Suprapubic skin (tissue), 4 donors: Measurements from ENCODE around the gene DUSP1. TPM values are rescaled to one million over a fixed set of nuclear protein-coding genes. Genes with fewer than 3 reads are reported as not detected.

Source experiments
- DNase-seq, 2 donors: peaks; one replicate each; pipeline ENCODE4 v3.0.0-alpha.2; 2019; ENCODE audit warnings: low spot score in 2 of 2
- H3K27ac ChIP-seq: fragments of 200-600 bp; sonication (generic); one replicate; pipeline ENCODE4 v1.5.1; 2019
- H3K27me3 ChIP-seq: fragments of 200-600 bp; sonication (generic); one replicate; pipeline ENCODE4 v1.5.1; 2019
- H3K36me3 ChIP-seq: fragments of 200-600 bp; sonication (generic); one replicate; pipeline ENCODE4 v1.5.1; 2019
- H3K4me1 ChIP-seq: fragments of 200-600 bp; sonication (generic); one replicate; pipeline ENCODE4 v1.5.1; 2019
- H3K4me3 ChIP-seq: fragments of 200-600 bp; sonication (generic); one replicate; pipeline ENCODE4 v1.5.1; 2019; ENCODE audit warnings: mild to moderate bottlenecking
- H3K9me3 ChIP-seq: fragments of 200-600 bp; sonication (generic); one replicate; pipeline ENCODE4 v1.5.1; 2019
- CTCF ChIP-seq, 2 donors: fragments of 200-600 bp in 1 of 2; fragments of 450-650 bp in 1 of 2; sonication (generic) in 1 of 2; IDR thresholded peaks; one replicate each; pipeline ENCODE4 v1.5.1; 2016 to 2019; ENCODE audit warnings: antibody characterized with exemption in 2 of 2, mild to moderate bottlenecking in 1 of 2, moderate library complexity in 1 of 2
- EP300 ChIP-seq: sonication (generic); formaldehyde crosslinking; IDR thresholded peaks from one replicate; pipeline ENCODE4 v1.6.1; 2017; ENCODE audit warnings: antibody characterized with exemption
- POLR2A ChIP-seq, 2 donors: fragments of 450-650 bp; IDR thresholded peaks; one replicate each; pipeline ENCODE4 v1.6.1; 2017; ENCODE audit warnings: antibody characterized with exemption in 2 of 2, mild to moderate bottlenecking in 2 of 2, moderate library complexity in 2 of 2
- POLR2AphosphoS5 ChIP-seq, 3 donors: sonication (generic); formaldehyde crosslinking; IDR thresholded peaks; one replicate each; pipeline ENCODE4 v1.6.1; 2017; ENCODE audit warnings: antibody characterized with exemption in 3 of 3
- WGBS: methylation state at CpG from one replicate; pipeline ENCODE4 v1.1.5; 2018; 5-methylcytosine and 5-hydroxymethylcytosine counted together
- total RNA-seq, 4 donors: library from RNA; depleted of rRNA; stranded (reverse); fragments of >200 nt; gene quantifications; one replicate each; pipeline ENCODE4 v1.1.0, GENCODE V29; 2016

Gene DUSP1
- total RNA-seq, 4 donors from 2014 or later: 1,246 to 2,948 (median 1,762) TPM

GRCh38 chr5:172719211-172719610 lies 51.8 kb downstream of the DUSP1 start:
- H3K27ac ChIP-seq: peak overlapping the region; percentile 35
- no peaks in the 10 kb centered on the region for H3K27me3 ChIP-seq
- DNase-seq: no peak
- H3K4me1 ChIP-seq: peaks cover 75% of the 10 kb centered on the region
- no peak for TF ChIP-seq POLR2A (IDR thresholded peaks at IDR 0.05)
- TF ChIP-seq EP300: no peak
- no peak for TF ChIP-seq CTCF (IDR thresholded peaks at IDR 0.05)
- TF ChIP-seq POLR2AphosphoS5 (IDR thresholded peaks at IDR 0.05): no peak
- no peaks in the 10 kb centered on the region for H3K9me3 ChIP-seq
- H3K4me3 ChIP-seq: no peak overlapping the region
- 78% methylated on average over 4 of the region's 4 CpGs for WGBS
- H3K36me3 ChIP-seq: no peaks in the 10 kb centered on the region

GRCh38 chr5:172718527-172719114 lies 52.4 kb downstream of the DUSP1 start:
- peaks cover 72% of the 10 kb centered on the region for H3K4me1 ChIP-seq
- TF ChIP-seq POLR2AphosphoS5 (IDR thresholded peaks at IDR 0.05) (no peak), CTCF (IDR thresholded peaks at IDR 0.05) (no peak)
- no peaks in the 10 kb centered on the region for H3K9me3 ChIP-seq
- DNase-seq: no peak
- no peaks in the 10 kb centered on the region for H3K27me3 ChIP-seq
- H3K4me3 ChIP-seq: no peak overlapping the region
- no peaks in the 10 kb centered on the region for H3K36me3 ChIP-seq
- 94% methylated on average over 3 of the region's 3 CpGs for WGBS
- H3K27ac ChIP-seq: no peak overlapping the region

Other genes with a start within 250 kb of the DUSP1 start
- 10 to 100 TPM; 18.5 to 40.9 (median 30.4) TPM for gene NEURL1B, start 129.9 kb downstream of the DUSP1 start, total RNA-seq
- 100 to 1,000 TPM in 1 of 4 donors, 10 to 100 TPM in 3; 81.2 to 106 (median 91.8) TPM for gene ERGIC1, start 63.1 kb upstream of the DUSP1 start, total RNA-seq
- 10 to 100 TPM; 14.2 to 30.7 (median 21.9) TPM for gene RPL26L1, start 188.2 kb upstream of the DUSP1 start, total RNA-seq
- 10 to 100 TPM; 73.7 to 91.3 (median 82.1) TPM for gene ATP6V0E1, start 212.6 kb upstream of the DUSP1 start, total RNA-seq